ENCODE data around the gene BASP1.

Gene BASP1

GRCh38 chr5:17218353-17219005, 1.0 kb downstream of the BASP1 start:
- no peak for TF ChIP-seq CTCF (IDR thresholded peaks at IDR 0.05; ENCODE audit: low read depth, low read length)
- Histone ChIP-seq H3K36me3 (peaks cover 11% of the 10 kb centered on the region), H3K4me3 (ENCODE audit: low read depth, low read length) (peak overlapping the region; percentile 96), H3K4me1 (peaks cover 10% of the 10 kb centered on the region), H3K9me3 (no peaks in the 10 kb centered on the region), H3K27me3 (no peaks in the 10 kb centered on the region)
- peak; percentile 52 for DNase-seq

GRCh38 chr5:17219006-17219422, 1.6 kb downstream of the BASP1 start:
- no peaks in the 10 kb centered on the region for H3K27me3 ChIP-seq
- no peaks in the 10 kb centered on the region for H3K9me3 ChIP-seq
- peak overlapping the region; percentile 96 for H3K4me3 ChIP-seq (ENCODE audit: low read depth, low read length)
- H3K4me1 ChIP-seq: peaks cover 11% of the 10 kb centered on the region
- peaks cover 17% of the 10 kb centered on the region for H3K36me3 ChIP-seq
- DNase-seq: peak; percentile 81
- TF ChIP-seq CTCF (IDR thresholded peaks at IDR 0.05; ENCODE audit: low read depth, low read length): no peak

GRCh38 chr5:17219469-17219868, 2.0 kb downstream of the BASP1 start:
- no peak for TF ChIP-seq CTCF (IDR thresholded peaks at IDR 0.05; ENCODE audit: low read depth, low read length)
- H3K4me3 ChIP-seq (ENCODE audit: low read depth, low read length): peak overlapping the region; percentile 96
- H3K36me3 ChIP-seq: peaks cover 17% of the 10 kb centered on the region
- H3K4me1 ChIP-seq: peaks cover 13% of the 10 kb centered on the region
- H3K27me3 ChIP-seq: no peaks in the 10 kb centered on the region
- H3K9me3 ChIP-seq: no peaks in the 10 kb centered on the region
- DNase-seq: no peak

- Histone ChIP-seq H3K4me1 (peaks cover 18% of the 10 kb centered on the region), H3K9me3 (no peaks in the 10 kb centered on the region), H3K36me3 (peaks cover 20% of the 10 kb centered on the region), H3K4me3 (ENCODE audit: low read depth, low read length) (peak overlapping the region; percentile 96), H3K27me3 (no peaks in the 10 kb centered on the region)
- no peak for TF ChIP-seq CTCF (IDR thresholded peaks at IDR 0.05; ENCODE audit: low read depth, low read length)
- DNase-seq: no peak
Observed at GRCh38 chr5:17219992-17220391, 2.6 kb downstream of the BASP1 start.

- TF ChIP-seq CTCF (IDR thresholded peaks at IDR 0.05; ENCODE audit: low read depth, low read length): no peak
- no peaks in the 10 kb centered on the region for H3K9me3 ChIP-seq
- H3K4me1 ChIP-seq: peaks cover 20% of the 10 kb centered on the region
- H3K36me3 ChIP-seq: peaks cover 20% of the 10 kb centered on the region
- peak overlapping the region; percentile 96 for H3K4me3 ChIP-seq (ENCODE audit: low read depth, low read length)
- H3K27me3 ChIP-seq: no peaks in the 10 kb centered on the region
- no peak for DNase-seq
Observed at GRCh38 chr5:17220469-17220868, 3.0 kb downstream of the BASP1 start.

GRCh38 chr5:17221843-17222636, 4.6 kb downstream of the BASP1 start:
- no peak for DNase-seq
- TF ChIP-seq CTCF (IDR thresholded peaks at IDR 0.05; ENCODE audit: low read depth, low read length): no peak
- Histone ChIP-seq H3K27me3 (no peaks in the 10 kb centered on the region), H3K4me1 (peaks cover 20% of the 10 kb centered on the region), H3K4me3 (ENCODE audit: low read depth, low read length) (no peak overlapping the region), H3K9me3 (no peaks in the 10 kb centered on the region), H3K36me3 (peaks cover 25% of the 10 kb centered on the region)
